H1 (cell line): ENCODE results near the gene TPBGL. TPM values are rescaled to one million over a fixed set of nuclear protein-coding genes. Genes with fewer than 3 reads are reported as not detected.
A peak's percentile ranks its signal among the peaks of the same experiment; 100 is the strongest.

ENCODE experiments used
- CTCF ChIA-PET: fragments of 300-600 bp; sonication (Branson Sonifier 250); formaldehyde crosslinking; loops from one replicate; lab custom pipeline; 2021; ENCODE audit not compliant: partially characterized antibody; lab: Charles Lee
- POLR2A ChIA-PET: fragments of 300-600 bp; sonication (Branson Sonifier 250); formaldehyde crosslinking; loops from one replicate; lab custom pipeline; 2021; ENCODE audit warnings: inconsistent platforms; ENCODE audit not compliant: partially characterized antibody; lab: Charles Lee
- DNase-seq, 2 experiments: peaks; one replicate each; pipeline versions ENCODE4 v3.0.0 to v3.0.0-alpha.2; 2010 to 2022; ENCODE audit warnings: low spot score in 2 of 2, low read depth in 1 of 2, mixed read lengths in 1 of 2
- FAIRE-seq: peaks from 2 replicates; lab custom pipeline; 2011; peaks lifted over from hg19 to GRCh38; lab: Jason Lieb, UNC
- H2AFZ ChIP-seq: 2 replicates; pipeline ENCODE4 v1.8.1; 2012; ENCODE audit warnings: low read length, inconsistent platforms
- H2AK5ac ChIP-seq: 2 replicates; pipeline ENCODE4 v1.6.1; 2013; ENCODE audit warnings: low read depth, low read length
- H2BK120ac ChIP-seq: replicated peaks from 2 replicates; pipeline ENCODE3; 2013; ENCODE audit warnings: low read depth, low read length, inconsistent platforms
- H2BK12ac ChIP-seq: 2 replicates; pipeline ENCODE4 v1.6.1; 2013; ENCODE audit warnings: low read depth, low read length
- H2BK15ac ChIP-seq: 2 replicates; pipeline ENCODE4 v1.6.1; 2013; ENCODE audit warnings: low read length
- H2BK20ac ChIP-seq: 2 replicates; pipeline ENCODE4 v1.6.1; 2013; ENCODE audit warnings: low read length
- H2BK5ac ChIP-seq: 2 replicates; pipeline ENCODE4 v1.6.1; 2013; ENCODE audit warnings: low read depth, low read length
- H3K14ac ChIP-seq: 2 replicates; pipeline ENCODE4 v1.6.1; 2013; ENCODE audit warnings: inconsistent platforms; ENCODE audit not compliant: insufficient read length
- H3K18ac ChIP-seq: 2 replicates; pipeline ENCODE4 v1.6.1; 2013; ENCODE audit warnings: low read length; ENCODE audit errors: extremely low read depth
- H3K23ac ChIP-seq: 2 replicates; pipeline ENCODE4 v1.6.1; 2013; ENCODE audit warnings: inconsistent platforms; ENCODE audit not compliant: insufficient read length
- H3K23me2 ChIP-seq: 2 replicates; pipeline ENCODE4 v1.6.1; 2013; ENCODE audit warnings: low read depth, low read length
- H3K27ac ChIP-seq: 2 replicates; pipeline ENCODE4 v1.6.1; 2011; ENCODE audit warnings: low read depth, low read length, inconsistent platforms
- H3K27me3 ChIP-seq, 4 experiments: replicated peaks in 1 of 4; 1 replicate in 1 of 4; 2 replicates in 3 of 4; pipeline versions ENCODE4 v1.6.1 to v1.8.1; 2011 to 2013; ENCODE audit warnings: low read length in 3 of 4, mild to moderate bottlenecking in 3 of 4, inconsistent platforms in 2 of 4, mixed read lengths in 2 of 4, moderate library complexity in 1 of 4; ENCODE audit not compliant: control insufficient read depth in 3 of 4, insufficient read depth in 3 of 4; ENCODE audit errors: extremely low read depth in 1 of 4
- H3K36me3 ChIP-seq, 4 experiments: 2 replicates each; pipeline versions ENCODE4 v1.6.1 to v1.8.1; 2011 to 2013; ENCODE audit warnings: mild to moderate bottlenecking in 4 of 4, low read length in 3 of 4, moderate library complexity in 2 of 4, control low read depth in 1 of 4, inconsistent platforms in 1 of 4; ENCODE audit not compliant: insufficient read depth in 4 of 4, control insufficient read depth in 2 of 4
- H3K4ac ChIP-seq: replicated peaks from 2 replicates; pipeline ENCODE3; 2013; ENCODE audit warnings: low read length, low read depth, mixed read lengths, inconsistent platforms; ENCODE audit not compliant: insufficient read length
- H3K4me1 ChIP-seq, 4 experiments: replicated peaks in 1 of 4; 1 replicate in 1 of 4; 2 replicates in 3 of 4; pipeline versions ENCODE4 v1.6.1 to v1.8.1; 2011 to 2013; ENCODE audit warnings: low read length in 3 of 4, inconsistent platforms in 2 of 4, mixed read lengths in 1 of 4; ENCODE audit not compliant: insufficient read depth in 4 of 4, control insufficient read depth in 3 of 4
- H3K4me2 ChIP-seq, 2 experiments: 2 replicates each; pipeline versions ENCODE4 v1.6.1 to v1.8.1; 2011 to 2013; ENCODE audit warnings: low read depth in 2 of 2, low read length in 2 of 2, control low read depth in 1 of 2, inconsistent platforms in 1 of 2, mild to moderate bottlenecking in 1 of 2; ENCODE audit not compliant: insufficient read depth in 1 of 2
- H3K4me3 ChIP-seq, 4 experiments: fragments of 200-600, 300-600 bp in 1 of 4; sonication (generic), shearing (Covaris generic), sonication (Bioruptor Twin) in 1 of 4; 2 replicates each; pipeline versions ENCODE4 v1.5.1 to v1.8.1; 2011 to 2016; ENCODE audit warnings: low read length in 4 of 4, low read depth in 3 of 4, control low read depth in 2 of 4, inconsistent platforms in 2 of 4, mild to moderate bottlenecking in 2 of 4, mixed read lengths in 1 of 4, moderate library complexity in 1 of 4; ENCODE audit not compliant: insufficient read depth in 2 of 4; ENCODE audit errors: extremely low read depth in 1 of 4
- H3K56ac ChIP-seq: replicated peaks from 2 replicates; pipeline ENCODE3; 2013; ENCODE audit warnings: low read depth, mild to moderate bottlenecking, mixed read lengths, low read length, inconsistent platforms; ENCODE audit not compliant: insufficient read length
- H3K79me1 ChIP-seq: 2 replicates; pipeline ENCODE4 v1.6.1; 2013; ENCODE audit warnings: low read depth, low read length, control low read depth
- H3K79me2 ChIP-seq, 2 experiments: 2 replicates each; pipeline versions ENCODE4 v1.6.1 to v1.8.1; 2012 to 2013; ENCODE audit warnings: low read length in 2 of 2, mild to moderate bottlenecking in 2 of 2, inconsistent platforms in 1 of 2; ENCODE audit not compliant: insufficient read depth in 2 of 2, control insufficient read depth in 1 of 2
- H3K9ac ChIP-seq, 4 experiments: replicated peaks in 1 of 4; 1 replicate in 1 of 4; 2 replicates in 3 of 4; pipeline versions ENCODE4 v1.6.1 to v1.8.1; 2011 to 2013; ENCODE audit warnings: low read depth in 3 of 4, low read length in 3 of 4, control low read depth in 2 of 4, mild to moderate bottlenecking in 2 of 4, moderate library complexity in 2 of 4, inconsistent platforms in 1 of 4; ENCODE audit errors: extremely low read depth in 1 of 4
- H3K9me3 ChIP-seq, 2 experiments: 2 replicates each; pipeline versions ENCODE4 v1.6.1 to v1.8.1; 2012 to 2013; ENCODE audit warnings: mild to moderate bottlenecking in 2 of 2, moderate library complexity in 2 of 2, control low read depth in 1 of 2, inconsistent platforms in 1 of 2, low read depth in 1 of 2, low read length in 1 of 2, mixed read lengths in 1 of 2; ENCODE audit not compliant: insufficient read depth in 2 of 2
- H4K20me1 ChIP-seq, 2 experiments: replicated peaks in 1 of 2; 2 replicates each; pipeline versions ENCODE3 to v1.8.1; 2011 to 2013; ENCODE audit warnings: inconsistent platforms in 2 of 2, low read length in 2 of 2, mild to moderate bottlenecking in 1 of 2; ENCODE audit not compliant: insufficient read depth in 2 of 2, control insufficient read depth in 1 of 2
- H4K5ac ChIP-seq: 2 replicates; pipeline ENCODE4 v1.6.1; 2013; ENCODE audit warnings: low read length, low read depth, mixed read lengths, inconsistent platforms; ENCODE audit not compliant: insufficient read length
- H4K8ac ChIP-seq: 2 replicates; pipeline ENCODE4 v1.8.0; 2013; ENCODE audit warnings: mild to moderate bottlenecking, moderate library complexity, low read length, inconsistent platforms; ENCODE audit not compliant: insufficient read depth; ENCODE audit errors: extremely low read depth
- H4K91ac ChIP-seq: replicated peaks from 2 replicates; pipeline ENCODE3; 2013; ENCODE audit warnings: low read length, mixed read lengths, inconsistent platforms; ENCODE audit not compliant: insufficient read length
- CBX8 ChIP-seq: fragments of 300-800, 300-1000 bp; sonication (generic); IDR thresholded peaks from 2 replicates; pipeline ENCODE4 v1.7.1; 2016; ENCODE audit warnings: low read depth, low read length, borderline replicate concordance
- E2F6 ChIP-seq: IDR thresholded peaks from 2 replicates; pipeline ENCODE4 v1.6.1; 2012; ENCODE audit warnings: inconsistent platforms
- EP300 ChIP-seq, 2 experiments: IDR thresholded peaks; 1 replicate in 1 of 2; 2 replicates in 1 of 2; pipeline ENCODE4 v1.6.1; 2011 to 2012; ENCODE audit warnings: low read depth in 2 of 2, low read length in 2 of 2, mild to moderate bottlenecking in 2 of 2, borderline replicate concordance in 1 of 2, inconsistent platforms in 1 of 2, moderate library complexity in 1 of 2
- EZH2 ChIP-seq: fragments of 200-600 bp; sonication (generic); IDR thresholded peaks from 2 replicates; pipeline ENCODE4 v1.7.1; 2012; ENCODE audit warnings: low read depth, mild to moderate bottlenecking, moderate library complexity, low read length, inconsistent platforms; ENCODE audit not compliant: severe bottlenecking
- FOSL1 ChIP-seq: IDR thresholded peaks from 2 replicates; pipeline ENCODE4 v1.6.1; 2011; ENCODE audit warnings: mild to moderate bottlenecking, low read depth, low read length, moderate library complexity; ENCODE audit not compliant: insufficient read depth
- JUN ChIP-seq: IDR thresholded peaks from 2 replicates; pipeline ENCODE4 v1.6.1; 2011; ENCODE audit warnings: low read depth, mild to moderate bottlenecking, improper control_type of control experiment, low read length
- JUND ChIP-seq: IDR thresholded peaks from 2 replicates; pipeline ENCODE4 v1.6.1; 2011; ENCODE audit warnings: mild to moderate bottlenecking, improper control_type of control experiment, low read length
- KDM1A ChIP-seq: fragments of 200-600, 300-600 bp; sonication (generic); IDR thresholded peaks from 2 replicates; pipeline ENCODE4 v1.7.1; 2016; ENCODE audit warnings: mild to moderate bottlenecking, low read length, borderline replicate concordance
- MAFK ChIP-seq: IDR thresholded peaks from 2 replicates; pipeline ENCODE4 v1.6.1; 2012; ENCODE audit warnings: low read depth, mild to moderate bottlenecking, improper control_type of control experiment, low read length
- NANOG ChIP-seq: IDR thresholded peaks from 2 replicates; pipeline ENCODE4 v1.6.1; 2011; ENCODE audit warnings: low read length, low read depth, mild to moderate bottlenecking, inconsistent platforms; ENCODE audit not compliant: insufficient read depth, poor library complexity, severe bottlenecking
- PHF8 ChIP-seq: fragments of 200-600 bp; sonication (generic); conservative IDR thresholded peaks from 2 replicates; pipeline ENCODE4 v1.7.1; 2012; ENCODE audit warnings: low read depth, mild to moderate bottlenecking, inconsistent platforms, low read length, moderate library complexity
- SP1 ChIP-seq: IDR thresholded peaks from 2 replicates; pipeline ENCODE4 v1.6.1; 2011; ENCODE audit warnings: low read depth, low read length
- SUZ12 ChIP-seq: fragments of 200-600 bp; sonication (generic); IDR thresholded peaks from 2 replicates; pipeline ENCODE4 v1.6.1; 2012; ENCODE audit warnings: mild to moderate bottlenecking, inconsistent platforms, low read length, moderate library complexity, mixed read lengths
- WGBS, 2 experiments: shearing (Covaris generic) in 1 of 2; methylation state at CpG; one replicate each; pipeline versions ENCODE4 v1.1.6 to v1.1.7; 2013 to 2015; ENCODE audit warnings: low lambda C conversion rate in 2 of 2, mixed read lengths in 2 of 2, inconsistent platforms in 1 of 2, low coverage in 1 of 2, missing lambda C conversion rate in 1 of 2; ENCODE audit not compliant: insufficient replicate concordance in 2 of 2, insufficient coverage in 1 of 2, insufficient read length in 1 of 2; ENCODE audit errors: extremely low coverage in 1 of 2, missing lambda C conversion rate in 1 of 2; 5-methylcytosine and 5-hydroxymethylcytosine counted together
- polyA plus RNA-seq, 7 experiments: library from polyadenylated mRNA; depleted of rRNA in 3 of 7; stranded (reverse) in 5 of 7; unstranded in 2 of 7; fragments of >200 nt in 5 of 7; fragments of 200-250 nt in 2 of 7; gene quantifications; 1 replicate in 5 of 7; 2 replicates in 1 of 7; 4 replicates in 1 of 7; pipeline versions ENCODE4 v1.2.1 to v1.2.3, GENCODE V29; 2011 to 2013; ENCODE audit warnings: missing spikeins in 2 of 7, mixed read lengths in 2 of 7
- total RNA-seq: library from RNA; stranded (reverse); fragmentation: NEBNext Ultra II Directional; extraction: Animal tissue kit (Norgen Biotek cat#: 25700); gene quantifications from 2 replicates; pipeline ENCODE4 v1.2.1, GENCODE V29; 2021

Gene TPBGL
- total and polyA plus RNA-seq, 2 of the 8 experiments (the other 6 are each of a cell fraction or from before 2014, with no cell fraction given) = 0.26 to 0.37 TPM

GRCh38 chr11:75200531-75200930 is 40.0 kb upstream of the TPBGL start:
- no peak for FAIRE-seq
- no peak overlapping the region for H2BK120ac ChIP-seq
- 100% methylated on average over 2 of the region's 2 CpGs; no CpG with 5 or more reads in 1 of the 2 experiments for WGBS, 2 experiments
- no peak overlapping the region for H3K9ac ChIP-seq
- no peak overlapping the region for H2BK15ac ChIP-seq
- H3K79me1 ChIP-seq = no peaks in the 10 kb centered on the region
- no peak overlapping the region for H3K4ac ChIP-seq
- peak overlapping the region; percentile 80; the same call in 1 of the 2 replicates for H2BK20ac ChIP-seq
- H3K27ac ChIP-seq = no peak overlapping the region
- no peak overlapping the region for H4K91ac ChIP-seq
- no peaks in the 10 kb centered on the region for H3K27me3 ChIP-seq
- H3K79me2 ChIP-seq = no peaks in the 10 kb centered on the region
- H2BK5ac ChIP-seq = no peak overlapping the region; the same call in 1 of the 2 replicates
- H3K23ac ChIP-seq = no peak overlapping the region
- ChIA-PET POLR2A (no interaction called here), CTCF (interaction anchor here (0.8 to 45.7 kb wide), 5 partner anchors 23 to 176 kb away, joined by 3 to 825 read pairs (median 25); partner anchors contain the start of genes SLCO2B1 and TPBGL)
- DNase-seq = no peak
- H2AK5ac ChIP-seq = 0 out of 2 replicates have a peak overlapping the region, but pooled peaks have one; percentile 15
- H3K4me3 ChIP-seq = no peak overlapping the region
- no peak overlapping the region for H4K8ac ChIP-seq
- no peak overlapping the region for H3K56ac ChIP-seq
- no peaks in the 10 kb centered on the region for H3K23me2 ChIP-seq
- H4K20me1 ChIP-seq = no peaks in the 10 kb centered on the region
- no peak overlapping the region for H3K18ac ChIP-seq
- peak overlapping the region; percentile 33; the same call in 1 of the 2 replicates for H2BK12ac ChIP-seq
- H3K9me3 ChIP-seq = no peaks in the 10 kb centered on the region
- H3K4me1 ChIP-seq = 0 out of 7 replicates have a peak, but pooled peaks cover 0 to 2% (median 0%) of the 10 kb centered on the region in 4 experiments
- H3K36me3 ChIP-seq = no peaks in the 10 kb centered on the region
- no peak overlapping the region for H3K14ac ChIP-seq
- H3K4me2 ChIP-seq = no peak overlapping the region
- no peak overlapping the region for H4K5ac ChIP-seq
- no peak overlapping the region for H2AFZ ChIP-seq
- TF ChIP-seq SP1 (no peak), JUND (no peak), NANOG (no peak), FOSL1 (no peak), KDM1A (no peak), MAFK (no peak), PHF8 (no peak), JUN (no peak), EP300 (IDR thresholded peaks at IDR 0.05; ENCODE audit: borderline replicate concordance in 1 of 2, low read depth in 2 of 2, low read length in 2 of 2) (no peak), EZH2 (no peak), E2F6 (no peak), CBX8 (no peak), SUZ12 (no peak)
